ENCODE data around the gene TMEM176B.

- TF ChIP-seq CTCF (IDR thresholded peaks at IDR 0.05) (no peak), POLR2A (IDR thresholded peaks at IDR 0.05) (no peak)
Measured at GRCh38 chr7:150824379-150825177, 24.4 kb upstream of the TMEM176B start.

All from testis (tissue), 2 donors.